Measurements from ENCODE around the gene INF2. TPM values are rescaled to one million over a fixed set of nuclear protein-coding genes. Genes with fewer than 3 reads are reported as not detected.

The INF2 gene
- total RNA-seq, 1 donor = 49.2 TPM

GRCh38 chr14:104702106-104702505, 12.7 kb downstream of the INF2 start:
- Histone ChIP-seq H3K9me3 (ENCODE audit: low read depth, low read length) (no peaks in the 10 kb centered on the region), H3K4me3 (ENCODE audit: insufficient read depth, low read length) (no peak overlapping the region), H3K4me1 (ENCODE audit: insufficient read depth, low read length) (no peaks in the 10 kb centered on the region), H3K4me2 (ENCODE audit: insufficient read depth, low read length) (no peak overlapping the region), H2AFZ (ENCODE audit: low read length) (no peak overlapping the region), H3K36me3 (ENCODE audit: insufficient read depth, low read length) (peaks cover 34% of the 10 kb centered on the region), H3K27me3 (ENCODE audit: insufficient read depth, low read length) (no peaks in the 10 kb centered on the region), H4K20me1 (ENCODE audit: insufficient read depth, low read length) (peaks cover 59% of the 10 kb centered on the region), H3K79me2 (ENCODE audit: insufficient read depth, low read length) (peaks cover 52% of the 10 kb centered on the region), H3K27ac (ENCODE audit: low read depth, low read length) (no peak overlapping the region)
- TF ChIP-seq, protein P1, sequence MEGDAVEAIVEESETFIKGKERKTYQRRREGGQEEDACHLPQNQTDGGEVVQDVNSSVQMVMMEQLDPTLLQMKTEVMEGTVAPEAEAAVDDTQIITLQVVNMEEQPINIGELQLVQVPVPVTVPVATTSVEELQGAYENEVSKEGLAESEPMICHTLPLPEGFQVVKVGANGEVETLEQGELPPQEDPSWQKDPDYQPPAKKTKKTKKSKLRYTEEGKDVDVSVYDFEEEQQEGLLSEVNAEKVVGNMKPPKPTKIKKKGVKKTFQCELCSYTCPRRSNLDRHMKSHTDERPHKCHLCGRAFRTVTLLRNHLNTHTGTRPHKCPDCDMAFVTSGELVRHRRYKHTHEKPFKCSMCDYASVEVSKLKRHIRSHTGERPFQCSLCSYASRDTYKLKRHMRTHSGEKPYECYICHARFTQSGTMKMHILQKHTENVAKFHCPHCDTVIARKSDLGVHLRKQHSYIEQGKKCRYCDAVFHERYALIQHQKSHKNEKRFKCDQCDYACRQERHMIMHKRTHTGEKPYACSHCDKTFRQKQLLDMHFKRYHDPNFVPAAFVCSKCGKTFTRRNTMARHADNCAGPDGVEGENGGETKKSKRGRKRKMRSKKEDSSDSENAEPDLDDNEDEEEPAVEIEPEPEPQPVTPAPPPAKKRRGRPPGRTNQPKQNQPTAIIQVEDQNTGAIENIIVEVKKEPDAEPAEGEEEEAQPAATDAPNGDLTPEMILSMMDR (IDR thresholded peaks at IDR 0.05; ENCODE audit: extremely low read depth, low read depth, low read length) = no peak
- DNase-seq (ENCODE audit: insufficient read length, low spot score, missing footprints) = no peak

GRCh38 chr14:104702673-104703072, 13.3 kb downstream of the INF2 start:
- no peak overlapping the region for H3K4me3 ChIP-seq (ENCODE audit: insufficient read depth, low read length)
- no peaks in the 10 kb centered on the region for H3K9me3 ChIP-seq (ENCODE audit: low read depth, low read length)
- H3K27me3 ChIP-seq (ENCODE audit: insufficient read depth, low read length) = no peaks in the 10 kb centered on the region
- peaks cover 34% of the 10 kb centered on the region for H3K36me3 ChIP-seq (ENCODE audit: insufficient read depth, low read length)
- H3K79me2 ChIP-seq (ENCODE audit: insufficient read depth, low read length) = peaks cover 46% of the 10 kb centered on the region
- no peak overlapping the region for H3K27ac ChIP-seq (ENCODE audit: low read depth, low read length)
- H4K20me1 ChIP-seq (ENCODE audit: insufficient read depth, low read length) = peaks cover 54% of the 10 kb centered on the region
- H2AFZ ChIP-seq (ENCODE audit: low read length) = no peak overlapping the region
- TF ChIP-seq, protein P1 (IDR thresholded peaks at IDR 0.05; ENCODE audit: extremely low read depth, low read depth, low read length) = no peak
- no peak for DNase-seq (ENCODE audit: insufficient read length, low spot score, missing footprints)
- H3K4me2 ChIP-seq (ENCODE audit: insufficient read depth, low read length) = no peak overlapping the region
- H3K4me1 ChIP-seq (ENCODE audit: insufficient read depth, low read length) = no peaks in the 10 kb centered on the region

DNA sequence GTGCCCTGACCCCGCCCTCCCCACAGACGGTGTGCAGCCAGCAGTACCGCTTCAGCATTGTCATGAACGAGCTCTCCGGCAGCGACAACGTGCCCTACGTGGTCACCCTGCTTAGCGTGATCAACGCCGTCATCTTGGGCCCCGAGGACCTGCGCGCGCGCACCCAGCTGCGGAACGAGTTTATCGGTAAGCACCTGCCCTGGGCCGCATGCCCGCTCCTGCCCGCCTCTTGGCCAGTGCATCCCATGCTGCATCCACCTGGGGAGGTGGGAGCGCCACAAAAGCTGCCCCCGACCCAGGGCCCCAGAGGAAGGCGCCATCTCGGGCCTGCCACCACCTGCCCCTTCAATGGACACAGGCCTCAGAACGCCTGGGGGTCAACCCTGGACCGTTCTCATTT, 13.9 kb downstream of the INF2 start:
- Histone ChIP-seq H3K9me3 (ENCODE audit: low read depth, low read length) (no peaks in the 10 kb centered on the region), H3K36me3 (ENCODE audit: insufficient read depth, low read length) (peaks cover 34% of the 10 kb centered on the region), H4K20me1 (ENCODE audit: insufficient read depth, low read length) (peaks cover 54% of the 10 kb centered on the region), H3K4me3 (ENCODE audit: insufficient read depth, low read length) (no peak overlapping the region), H3K27me3 (ENCODE audit: insufficient read depth, low read length) (no peaks in the 10 kb centered on the region), H3K4me2 (ENCODE audit: insufficient read depth, low read length) (no peak overlapping the region), H3K27ac (ENCODE audit: low read depth, low read length) (no peak overlapping the region), H2AFZ (ENCODE audit: low read length) (no peak overlapping the region), H3K4me1 (ENCODE audit: insufficient read depth, low read length) (no peaks in the 10 kb centered on the region), H3K79me2 (ENCODE audit: insufficient read depth, low read length) (peaks cover 40% of the 10 kb centered on the region)
- TF ChIP-seq, protein P1 (IDR thresholded peaks at IDR 0.05; ENCODE audit: extremely low read depth, low read depth, low read length) = no peak
- DNase-seq (ENCODE audit: insufficient read length, low spot score, missing footprints) = no peak

DNA sequence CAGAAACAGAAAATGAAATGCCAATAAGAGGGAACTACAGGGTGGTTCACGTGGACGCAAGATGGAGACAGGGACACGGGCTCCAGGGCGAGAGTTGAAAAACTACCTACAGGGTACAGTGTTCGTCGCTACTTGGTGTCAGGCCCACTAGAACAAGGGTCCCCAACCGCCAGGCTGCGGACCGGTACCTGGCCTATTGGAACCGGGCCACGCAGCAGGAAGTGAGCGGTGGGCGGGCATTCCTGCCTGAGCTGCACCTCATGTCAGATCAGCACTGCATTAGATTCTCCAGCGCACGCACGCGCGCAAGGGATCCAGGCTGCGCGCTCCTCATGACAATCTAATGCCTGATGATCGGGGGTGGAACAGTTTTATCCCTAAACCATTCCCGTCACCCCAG, 14.8 kb downstream of the INF2 start:
- no peak for DNase-seq (ENCODE audit: insufficient read length, low spot score, missing footprints)
- H4K20me1 ChIP-seq (ENCODE audit: insufficient read depth, low read length) = peaks cover 59% of the 10 kb centered on the region
- TF ChIP-seq, protein P1 (IDR thresholded peaks at IDR 0.05; ENCODE audit: extremely low read depth, low read depth, low read length) = no peak
- H3K27me3 ChIP-seq (ENCODE audit: insufficient read depth, low read length) = no peaks in the 10 kb centered on the region
- H3K4me2 ChIP-seq (ENCODE audit: insufficient read depth, low read length) = no peak overlapping the region
- no peaks in the 10 kb centered on the region for H3K9me3 ChIP-seq (ENCODE audit: low read depth, low read length)
- peaks cover 34% of the 10 kb centered on the region for H3K36me3 ChIP-seq (ENCODE audit: insufficient read depth, low read length)
- H3K4me3 ChIP-seq (ENCODE audit: insufficient read depth, low read length) = no peak overlapping the region
- H2AFZ ChIP-seq (ENCODE audit: low read length) = no peak overlapping the region
- H3K4me1 ChIP-seq (ENCODE audit: insufficient read depth, low read length) = peaks cover 3% of the 10 kb centered on the region
- H3K27ac ChIP-seq (ENCODE audit: low read depth, low read length) = no peak overlapping the region
- H3K79me2 ChIP-seq (ENCODE audit: insufficient read depth, low read length) = peaks cover 31% of the 10 kb centered on the region

Data from osteoblast (primary cell).